Adipose tissue (tissue), 3 donors: ENCODE measurements around the gene DTYMK. TPM values are rescaled to one million over a fixed set of nuclear protein-coding genes. Genes with fewer than 3 reads are reported as not detected.
"Not testable (repeated sequence)": the region's sequence is repeated elsewhere in the genome, so short reads cannot be mapped to it uniquely, and the experiment has no call there.

Experiments
- H3K27ac ChIP-seq: one replicate; pipeline ENCODE4 v1.5.1; 2013; ENCODE audit warnings: low read depth, low read length
- WGBS, 3 donors: extraction: QIAGEN DNeasy Blood & Tissue Kit; methylation state at CpG; one replicate each; pipeline ENCODE4 v1.1.7; 2013; 5-methylcytosine and 5-hydroxymethylcytosine counted together
- polyA plus RNA-seq, 3 donors: library from polyadenylated mRNA; stranded (reverse); fragments of 200-250 nt; gene quantifications; one replicate each; pipeline ENCODE4 v1.2.3, GENCODE V29; 2013
- donor health status: healthy with polysubstance abuse.
- donor health status: Bipolar disorder and iron deficiency.
- donor health status: healthy.

DTYMK gene
- 10 to 100 TPM in 2 of 3 donors, 1 to 10 TPM in 1; 9.7 to 21.8 (median 17.8) TPM for polyA plus RNA-seq

- H3K27ac ChIP-seq: peak within 1 kb of the TSS; percentile 45
- WGBS, 3 donors: 0 to 1% (median 1%) methylated on average over 81 to 102 of the region's 102 CpGs
Observed at GRCh38 chr2:241686650-241687425, at the start of gene DTYMK. DTYMK (minus strand) TSS chr2:241686815; CDS start chr2:241686783, 32 bp downstream.

- WGBS, 3 donors: 79 to 91% (median 81%) methylated on average over 3 of the region's 3 CpGs
- no peak overlapping the region for H3K27ac ChIP-seq
Observed at GRCh38 chr2:241736111-241736510, 49.5 kb upstream of the DTYMK start.

GRCh38 chr2:241734467-241735208, 48.0 kb upstream of the DTYMK start, which contains the start of gene D2HGDH:
D2HGDH (plus strand) TSS chr2:241734630; CDS start chr2:241735225, 595 bp downstream.
- WGBS, 3 donors: 0 to 1% (median 0%) methylated on average over 63 to 98 of the region's 98 CpGs
- no peak within 1 kb of the TSS for H3K27ac ChIP-seq

GRCh38 chr2:241734208-241734466, 47.5 kb upstream of the DTYMK start:
- 1% methylated on average over 21 to 25 of the region's 25 CpGs for WGBS, 3 donors
- no peak overlapping the region for H3K27ac ChIP-seq

GRCh38 chr2:241733391-241734207, 47.0 kb upstream of the DTYMK start:
- H3K27ac ChIP-seq: no peak overlapping the region
- 81 to 85% (median 85%) methylated on average over 23 of the region's 23 CpGs for WGBS, 3 donors

- WGBS, 3 donors: 38 to 46% (median 41%) methylated on average over 18 to 25 of the region's 26 CpGs
- not testable (repeated sequence) for H3K27ac ChIP-seq
Observed at GRCh38 chr2:241732513-241733186, 46.0 kb upstream of the DTYMK start.

GRCh38 chr2:241730671-241731293, 44.2 kb upstream of the DTYMK start:
- no peak overlapping the region for H3K27ac ChIP-seq
- 61 to 87% (median 73%) methylated on average over 12 of the region's 12 CpGs for WGBS, 3 donors

- H3K27ac ChIP-seq: no peak overlapping the region
- WGBS, 3 donors: 91 to 94% (median 94%) methylated on average over 6 of the region's 6 CpGs
Observed at GRCh38 chr2:241729868-241730267, 43.3 kb upstream of the DTYMK start.

GRCh38 chr2:241728627-241729026, 42.0 kb upstream of the DTYMK start:
- H3K27ac ChIP-seq: no peak overlapping the region
- 60 to 80% (median 75%) methylated on average over 19 of the region's 19 CpGs for whole genome bisulfite sequencing, 3 donors

- H3K27ac ChIP-seq: no peak overlapping the region
- 69 to 88% (median 79%) methylated on average over 8 of the region's 8 CpGs for WGBS, 3 donors
Observed at GRCh38 chr2:241728000-241728399, 41.4 kb upstream of the DTYMK start.

- WGBS, 3 donors: 85 to 95% (median 91%) methylated on average over 16 of the region's 16 CpGs
- no peak overlapping the region for H3K27ac ChIP-seq
Observed at GRCh38 chr2:241726459-241726858, 39.8 kb upstream of the DTYMK start.

GRCh38 chr2:241724975-241725870, 38.6 kb upstream of the DTYMK start:
- no peak overlapping the region for H3K27ac ChIP-seq
- 91 to 97% (median 92%) methylated on average over 72 to 76 of the region's 76 CpGs for WGBS, 3 donors

- WGBS, 3 donors: 95 to 96% (median 96%) methylated on average over 39 to 41 of the region's 41 CpGs
- H3K27ac ChIP-seq: no peak overlapping the region
Observed at GRCh38 chr2:241724259-241724974, 37.8 kb upstream of the DTYMK start.

- no peak overlapping the region for H3K27ac ChIP-seq
- 96 to 98% (median 97%) methylated on average over 21 of the region's 21 CpGs for WGBS, 3 donors
Observed at GRCh38 chr2:241722896-241723454, 36.4 kb upstream of the DTYMK start.

- WGBS, 3 donors: 89 to 98% (median 90%) methylated on average over 12 of the region's 12 CpGs
- H3K27ac ChIP-seq: no peak overlapping the region
Observed at GRCh38 chr2:241721852-241722251, 35.2 kb upstream of the DTYMK start.

- no peak overlapping the region for H3K27ac ChIP-seq
- 91 to 99% (median 95%) methylated on average over 14 to 15 of the region's 15 CpGs for WGBS, 3 donors
Observed at GRCh38 chr2:241720560-241720959, 33.9 kb upstream of the DTYMK start.
